Stimulated activated CD8-positive, alpha-beta memory T cell treated with anti-CD3 and anti-CD28 coated beads, Interleukin-15, amount 100 ng/mL, for 1 hour (primary cell): ENCODE results near the gene NRTN.

ENCODE experiments used
- DNase-seq: peaks from one replicate; pipeline ENCODE4 v3.0.0-alpha.2; 2020; ENCODE audit warnings: low read depth

The NRTN gene

GRCh38 chr19:5790559-5791520, 14.0 kb upstream of the NRTN start, which contains the start of gene DUS3L:
DUS3L (minus strand) TSS chr19:5791163; CDS start chr19:5791141, 22 bp downstream.
- DNase-seq, result peak; percentile 90

- no peak for DNase-seq
Observed at GRCh38 chr19:5792224-5792623, 12.6 kb upstream of the NRTN start.

GRCh38 chr19:5793188-5793587, 11.7 kb upstream of the NRTN start:
- no peak for DNase-seq

DNA sequence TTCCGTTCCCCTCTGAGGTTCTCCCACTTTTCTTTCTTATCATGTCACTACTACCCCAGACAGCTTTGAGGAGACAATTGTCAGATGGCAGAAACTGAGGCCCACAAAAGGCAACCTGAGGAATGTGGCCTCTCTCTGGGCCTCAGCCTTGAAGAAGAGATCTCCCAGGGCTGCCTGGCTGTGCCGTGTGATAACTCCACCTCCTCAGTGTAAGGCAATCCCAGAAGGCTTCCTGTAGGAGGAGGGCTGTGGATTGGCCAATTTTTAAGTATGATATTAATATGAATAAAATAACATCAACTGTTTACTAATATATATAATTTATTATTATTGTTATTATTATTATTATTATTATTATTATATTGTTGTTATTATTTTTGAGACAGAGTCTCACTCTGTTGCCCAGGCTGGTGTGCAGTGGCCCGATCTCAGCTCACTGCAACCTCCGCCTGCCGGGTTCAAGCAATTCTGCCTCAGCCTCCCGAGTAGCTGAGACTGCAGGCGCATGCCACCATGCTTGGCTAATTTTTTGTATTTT, 9.4 kb upstream of the NRTN start:
- DNase-seq, result no peak

DNA sequence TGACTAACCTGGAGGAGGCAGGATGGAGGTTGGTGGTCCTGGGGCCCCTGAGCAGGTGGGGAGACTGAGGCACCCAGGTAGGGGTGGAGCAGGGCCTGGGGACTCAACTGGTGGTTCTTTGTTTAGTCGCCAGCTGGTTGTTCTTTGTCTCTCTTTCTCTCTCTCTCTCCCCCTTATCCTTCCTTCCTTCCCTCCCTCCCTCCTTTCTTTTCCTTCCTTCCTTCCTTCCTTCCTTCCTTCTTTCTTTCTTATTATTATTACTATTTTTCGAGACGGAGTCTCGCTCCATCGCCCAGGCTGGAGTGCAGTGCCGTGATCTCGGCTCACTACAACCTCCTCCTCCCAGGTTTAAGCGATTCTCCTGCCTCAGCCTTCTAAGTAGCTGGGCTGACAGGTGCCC, 6.6 kb upstream of the NRTN start:
- no peak for DNase-seq

DNA sequence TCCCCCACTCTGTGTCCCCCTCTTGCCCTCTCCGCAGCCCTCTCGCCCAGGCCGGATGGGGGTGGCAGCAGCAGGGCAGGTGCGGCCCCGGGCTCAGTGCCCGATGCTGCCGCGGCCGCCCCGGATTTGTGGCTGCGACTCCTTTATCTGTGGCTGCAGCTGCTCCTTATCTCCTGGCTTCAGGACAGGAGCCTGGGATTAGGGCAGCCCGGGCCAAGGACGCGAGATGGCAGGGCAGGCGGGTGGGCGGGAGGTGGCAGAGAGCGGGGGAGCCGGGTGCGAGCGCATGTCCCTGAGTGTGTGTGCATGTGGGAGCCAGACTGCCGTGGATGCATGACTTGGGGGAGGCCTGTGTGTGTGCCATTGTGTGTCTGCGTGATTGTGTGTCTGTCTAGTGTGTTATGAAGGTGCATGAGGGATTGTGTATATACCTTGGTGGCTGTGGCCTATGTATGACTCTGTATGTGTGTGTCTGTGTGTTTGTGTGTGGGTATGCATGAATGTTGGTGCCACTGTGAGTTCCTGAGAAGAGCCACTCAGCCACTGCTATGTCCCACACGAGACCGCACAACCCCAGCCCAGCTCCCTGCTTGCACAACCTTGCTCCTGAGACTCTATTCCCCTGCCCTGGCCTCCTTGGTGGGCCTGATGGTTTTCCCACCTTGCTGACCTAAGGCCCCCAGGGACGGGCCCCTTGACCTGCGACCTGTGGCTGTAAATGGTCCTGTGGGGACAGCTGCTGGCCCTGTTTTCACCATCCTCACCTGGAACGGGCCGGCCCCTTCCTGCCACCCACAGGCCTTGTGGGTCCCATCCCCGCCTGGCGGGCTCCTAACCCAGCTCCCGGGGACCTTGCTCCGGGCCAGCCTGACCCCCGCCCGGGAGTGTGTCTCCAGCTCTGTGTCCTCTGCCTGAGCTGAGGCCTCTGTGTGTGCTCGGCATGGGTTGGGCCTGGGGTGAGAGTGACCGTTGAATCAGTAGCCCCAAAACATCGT, 5.3 kb upstream of the NRTN start:
- DNase-seq, result no peak

DNA sequence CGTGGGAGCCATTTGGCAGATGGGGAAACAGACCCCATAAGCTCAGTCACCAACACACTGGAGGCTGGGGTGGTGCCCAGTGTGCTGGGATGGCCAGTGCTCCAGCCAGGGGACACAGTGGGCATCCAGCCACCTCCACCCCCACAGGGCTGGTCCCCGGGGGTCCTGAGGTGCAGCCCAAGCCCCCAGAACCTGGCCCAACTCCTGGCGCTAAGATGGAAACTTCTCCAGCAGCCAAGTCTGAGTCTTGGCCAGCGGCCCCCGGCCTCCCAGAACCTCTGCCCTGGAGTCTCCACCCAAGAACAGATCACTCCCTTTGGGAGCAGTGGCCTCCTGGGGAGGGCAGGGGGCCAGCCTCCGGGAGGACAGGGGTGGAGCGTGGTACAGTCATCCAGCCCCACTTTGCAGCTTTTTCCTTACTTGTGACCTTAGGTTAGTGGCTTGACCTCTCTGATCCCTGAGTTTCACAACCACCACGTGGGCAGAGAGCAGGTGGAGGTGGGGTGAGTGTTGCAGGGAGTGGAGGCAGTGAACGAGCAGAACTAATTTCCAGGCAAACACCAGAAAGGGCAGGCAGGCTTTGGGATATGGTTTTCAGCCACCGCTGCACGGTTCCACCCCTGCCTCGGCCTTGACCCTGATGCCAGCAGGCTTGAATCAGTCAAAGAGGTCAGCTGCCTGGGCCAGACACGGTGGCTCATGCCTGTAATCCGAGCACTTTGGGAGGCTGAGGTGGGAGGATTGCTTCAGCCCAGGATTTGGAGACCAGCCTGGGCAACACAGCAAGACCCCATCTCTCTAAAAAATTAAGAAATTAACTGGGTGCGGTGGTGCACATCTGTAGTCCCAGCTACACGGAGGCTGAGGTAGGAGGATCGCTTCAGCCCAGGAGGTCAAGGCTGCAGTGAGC, 4.3 kb upstream of the NRTN start:
- no peak for DNase-seq

GRCh38 chr19:5801796-5802619, 2.9 kb upstream of the NRTN start:
- DNase-seq, result no peak

DNA sequence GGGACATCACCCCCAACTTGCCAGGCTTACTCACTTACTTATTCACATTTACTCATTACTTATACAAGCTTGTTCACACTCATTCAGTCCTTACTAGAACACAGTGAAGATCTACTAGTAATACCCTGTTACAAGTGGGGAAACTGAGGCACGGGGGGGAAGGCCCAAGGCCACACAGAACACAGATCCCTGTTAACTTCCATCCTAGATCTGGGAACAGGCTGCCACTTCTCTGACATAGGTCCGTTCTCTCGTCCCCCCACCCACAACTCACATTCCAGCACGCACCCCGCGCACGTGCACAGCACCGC, 1.5 kb upstream of the NRTN start:
- DNase-seq, result no peak

GRCh38 chr19:5803752-5804515, 933 bp upstream of the NRTN start:
- peak; percentile 73 for DNase-seq

DNA sequence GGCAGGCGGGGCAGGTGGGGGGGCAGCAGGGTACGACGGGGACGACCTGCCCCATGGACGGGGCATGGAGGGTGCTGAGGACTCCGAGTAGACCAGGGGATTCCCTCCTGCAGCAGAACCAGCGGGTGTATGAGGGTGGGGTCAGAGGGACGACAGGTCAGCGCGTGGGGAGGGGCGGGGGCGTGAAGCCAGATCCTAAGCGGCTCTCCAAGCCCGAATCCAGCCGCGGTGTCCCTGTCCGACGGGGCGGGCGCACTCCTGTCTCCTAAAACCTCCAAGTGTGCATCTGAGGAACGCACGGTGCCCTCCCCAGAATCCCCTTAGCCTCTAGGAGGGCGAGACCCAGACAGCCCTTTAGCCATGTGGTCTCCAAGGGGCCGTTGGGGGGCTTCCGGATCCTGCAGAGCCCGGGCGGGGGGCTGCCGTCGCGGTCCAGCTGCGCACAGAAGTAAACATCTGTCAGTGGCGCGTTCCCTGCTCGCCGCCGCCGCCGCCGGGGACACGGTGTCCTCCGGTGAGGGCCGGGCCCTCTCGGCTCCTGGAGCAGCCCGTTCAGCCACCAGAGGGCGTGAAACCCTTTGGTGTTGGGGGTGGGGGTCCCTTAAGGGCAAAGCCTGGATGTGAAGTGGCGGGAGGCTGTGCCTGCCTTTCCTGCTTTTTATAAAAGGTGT, 730 bp downstream of the NRTN start:
- DNase-seq, result peak; percentile 34

DNA sequence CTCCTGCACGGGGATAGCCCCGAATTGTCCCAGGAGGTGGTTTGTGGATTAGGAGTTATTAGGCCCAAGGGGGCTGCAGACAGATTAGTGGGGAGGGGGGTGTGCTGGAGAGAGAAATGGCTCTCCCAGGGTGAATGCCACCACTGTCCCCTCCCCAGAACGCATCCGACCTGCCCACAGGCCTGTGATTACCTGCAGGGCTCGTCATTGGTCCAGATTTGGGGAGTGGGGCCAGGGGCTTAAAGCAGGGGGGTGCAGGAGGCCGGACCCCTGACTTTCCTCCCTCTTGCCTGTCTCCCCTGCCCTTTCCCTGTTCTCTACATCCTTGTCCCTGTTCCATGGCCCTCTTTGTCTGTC, 1.2 kb downstream of the NRTN start:
- DNase-seq, result no peak

DNA sequence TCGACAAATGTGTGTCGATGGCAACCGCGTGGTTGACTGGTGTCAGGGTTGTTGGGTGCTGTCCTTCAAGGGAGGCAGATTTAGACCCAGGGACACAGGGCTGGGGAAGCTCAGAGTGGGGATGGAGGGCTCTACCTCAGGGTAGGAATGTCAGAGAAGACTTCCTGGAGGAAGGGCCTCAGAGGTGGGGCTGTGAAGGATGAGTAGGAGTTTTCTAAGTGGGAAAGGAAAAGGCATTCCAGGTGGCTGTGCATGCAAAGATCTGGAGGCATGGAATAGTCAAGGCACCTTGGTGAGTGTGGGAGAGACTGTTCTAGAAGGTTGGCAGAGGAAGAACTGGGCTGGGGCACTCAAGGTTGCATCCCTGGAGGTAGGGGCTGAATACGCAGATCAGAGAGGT, 2.0 kb downstream of the NRTN start:
- no peak for DNase-seq

DNA sequence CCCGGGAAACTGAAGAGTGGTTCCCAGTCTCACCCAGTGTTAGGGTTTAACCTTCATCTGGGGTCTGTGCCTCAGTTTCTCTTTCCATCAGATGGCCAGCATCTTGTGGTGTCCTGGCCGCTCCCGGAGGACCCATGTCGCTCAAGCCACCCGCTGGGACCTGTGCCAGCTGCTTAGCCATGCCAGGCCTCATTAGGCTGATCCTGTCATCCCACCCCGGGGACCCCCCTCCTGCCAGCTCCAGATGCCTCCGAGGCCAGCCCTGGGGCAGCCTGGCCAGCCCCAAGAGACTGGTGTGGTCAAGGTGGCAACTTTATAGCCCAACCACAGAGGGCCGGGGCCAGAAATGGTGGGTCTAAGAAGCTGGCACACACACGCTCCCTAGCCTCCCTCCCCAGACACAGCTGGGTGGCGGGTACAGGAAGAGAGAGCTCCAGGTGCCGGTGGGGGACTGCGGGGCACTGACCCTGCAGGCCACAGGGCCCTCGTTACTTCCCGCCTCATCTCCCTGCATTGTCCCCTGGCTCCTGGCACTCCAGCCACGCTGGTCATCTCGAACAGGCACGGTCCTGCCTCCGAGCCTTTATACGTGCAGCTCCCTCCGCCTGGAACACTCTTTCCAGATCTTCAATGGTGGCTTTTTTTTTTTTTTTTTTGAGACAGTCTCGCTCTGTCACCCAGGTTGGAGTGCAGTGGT, 3.4 kb downstream of the NRTN start:
- DNase-seq, result no peak

DNA sequence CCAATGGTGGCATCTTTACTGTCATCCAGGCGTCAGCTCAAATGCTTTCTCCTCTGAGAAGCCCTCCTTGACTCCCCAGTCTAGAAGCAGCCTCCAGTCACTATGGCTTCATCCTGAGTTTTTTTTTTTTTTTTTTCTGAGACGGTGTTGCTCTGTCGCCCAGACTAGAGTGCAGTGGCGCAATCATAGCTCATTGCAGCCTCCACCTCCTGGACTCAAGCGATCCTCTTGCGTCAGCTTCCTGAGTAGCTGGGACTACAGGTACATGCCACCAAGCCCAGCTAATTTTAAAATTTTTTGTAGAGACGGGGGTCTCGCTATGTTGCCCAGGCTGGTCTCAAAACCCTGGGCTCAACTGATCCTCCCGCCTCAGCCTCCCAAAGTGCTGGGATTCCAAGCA, 4.2 kb downstream of the NRTN start:
- DNase-seq, result no peak

- no peak for DNase-seq
Observed at GRCh38 chr19:5809469-5809868, 4.6 kb downstream of the NRTN start.

DNA sequence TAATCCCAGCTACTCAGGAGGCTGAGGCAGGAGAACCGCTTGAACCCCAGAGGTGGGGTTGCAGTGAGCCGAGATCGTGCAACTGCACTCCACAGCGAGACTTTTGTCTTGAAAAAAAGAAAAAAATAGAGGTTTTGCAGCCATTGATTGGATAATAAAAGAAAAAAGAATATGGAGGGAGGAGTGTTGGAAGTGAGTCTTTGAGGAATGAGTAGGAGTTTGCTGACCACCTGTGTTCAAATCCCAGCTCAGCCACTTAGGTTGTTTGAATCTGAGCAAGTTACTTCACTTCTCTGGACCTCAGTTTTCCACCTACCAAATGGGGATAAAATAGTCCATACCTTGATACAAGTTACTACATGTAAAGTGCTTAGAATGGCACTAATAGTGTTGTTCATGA, 6.2 kb downstream of the NRTN start:
- no peak for DNase-seq

- DNase-seq, result no peak
Observed at GRCh38 chr19:5814123-5814851, 9.4 kb downstream of the NRTN start.
